IMR-90 (cell line): ENCODE data around the gene ZNF397. TPM values are rescaled to one million over a fixed set of nuclear protein-coding genes. Genes with fewer than 3 reads are reported as not detected.

Source experiments
- ATAC-seq: fragments of 200-7000 bp; cut with Tn5 transposase; 2 replicates; pipeline ENCODE4 v1.9.1; 2020; ENCODE audit warnings: low read depth, mild to moderate bottlenecking, moderate library complexity
- Bru-seq: library from RNA; stranded (reverse); fragments of 400-500 nt; gene quantifications from one replicate; lab custom pipeline; 2021; lab: Mats Ljungman, UMichigan
- BruChase-seq, 2 experiments: library from RNA; stranded (reverse); fragments of 400-500 nt; gene quantifications; one replicate each; lab custom pipeline; 2021; lab: Mats Ljungman, UMichigan
- BruUV-seq: library from RNA; stranded (reverse); fragments of 400-500 nt; replicated peaks from 2 replicates; lab custom pipeline; 2021; lab: Mats Ljungman, UMichigan
- CTCF ChIA-PET: fragments of 300-600 bp; formaldehyde crosslinking; extraction: SDS; loops from one replicate; lab custom pipeline; 2021; ENCODE audit warnings: antibody characterized with exemption; lab: Yijun Ruan, JAX
- POLR2A ChIA-PET: fragments of 300-600 bp; sonication (Branson Sonifier 250); formaldehyde crosslinking; loops from one replicate; lab custom pipeline; 2022; ENCODE audit warnings: antibody characterized with exemption; ENCODE audit not compliant: unreplicated experiment; lab: Charles Lee
- DNase-seq: peaks from one replicate; pipeline ENCODE4 v3.0.0; 2013
- H2AFZ ChIP-seq: replicated peaks from 2 replicates; pipeline ENCODE3; 2013; ENCODE audit warnings: low read length, mild to moderate bottlenecking; ENCODE audit not compliant: poor library complexity
- H2AK5ac ChIP-seq: 2 replicates; pipeline ENCODE4 v1.6.1; 2013; ENCODE audit warnings: low read depth, low read length, inconsistent platforms
- H2AK9ac ChIP-seq: replicated peaks from 2 replicates; pipeline ENCODE3; 2013; ENCODE audit warnings: mild to moderate bottlenecking, low read depth, low read length, moderate library complexity; ENCODE audit not compliant: poor library complexity
- H2BK120ac ChIP-seq: 2 replicates; pipeline ENCODE4 v1.6.1; 2013; ENCODE audit warnings: low read depth, low read length, inconsistent platforms
- H2BK15ac ChIP-seq: 3 replicates; pipeline ENCODE4 v1.6.1; 2013; ENCODE audit warnings: low read depth, low read length, inconsistent platforms
- H2BK20ac ChIP-seq: 2 replicates; pipeline ENCODE4 v1.6.1; 2013; ENCODE audit warnings: low read depth, mild to moderate bottlenecking, inconsistent platforms, low read length, moderate library complexity
- H2BK5ac ChIP-seq: 2 replicates; pipeline ENCODE4 v1.6.1; 2013; ENCODE audit warnings: mild to moderate bottlenecking, low read depth, low read length, inconsistent platforms; ENCODE audit not compliant: poor library complexity, severe bottlenecking
- H3K14ac ChIP-seq: replicated peaks from 2 replicates; pipeline ENCODE4 v1.6.1; 2013; ENCODE audit warnings: low read depth, low read length, inconsistent platforms
- H3K18ac ChIP-seq: 2 replicates; pipeline ENCODE4 v1.6.1; 2013; ENCODE audit warnings: low read depth, low read length, control low read depth
- H3K23ac ChIP-seq: 2 replicates; pipeline ENCODE4 v1.6.1; 2013; ENCODE audit warnings: low read depth, low read length, inconsistent platforms
- H3K27ac ChIP-seq: 2 replicates; pipeline ENCODE4 v1.5.1; 2013; ENCODE audit warnings: mild to moderate bottlenecking, control low read depth, low read length; ENCODE audit not compliant: insufficient read depth
- H3K27me3 ChIP-seq: 2 replicates; pipeline ENCODE4 v1.6.1; 2013; ENCODE audit warnings: low read length; ENCODE audit not compliant: control insufficient read depth, insufficient read depth
- H3K36me3 ChIP-seq: 2 replicates; pipeline ENCODE4 v1.6.1; 2013; ENCODE audit warnings: low read length, mixed read lengths; ENCODE audit not compliant: control insufficient read depth, insufficient read depth
- H3K4ac ChIP-seq: 2 replicates; pipeline ENCODE4 v1.6.1; 2013; ENCODE audit warnings: low read depth, low read length, inconsistent platforms
- H3K4me1 ChIP-seq: 2 replicates; pipeline ENCODE4 v1.6.1; 2013; ENCODE audit warnings: low read length, mixed read lengths; ENCODE audit not compliant: control insufficient read depth, insufficient read depth
- H3K4me2 ChIP-seq: 2 replicates; pipeline ENCODE4 v1.6.1; 2013; ENCODE audit warnings: low read depth, mild to moderate bottlenecking, control low read depth, low read length, moderate library complexity
- H3K4me3 ChIP-seq: 2 replicates; pipeline ENCODE4 v1.5.1; 2013; ENCODE audit warnings: low read depth, mild to moderate bottlenecking, control low read depth, low read length, moderate library complexity; ENCODE audit not compliant: insufficient read depth
- H3K56ac ChIP-seq: 2 replicates; pipeline ENCODE4 v1.6.1; 2013; ENCODE audit warnings: low read length, inconsistent platforms; ENCODE audit not compliant: insufficient read depth; ENCODE audit errors: extremely low read depth
- H3K79me1 ChIP-seq, 2 experiments: 2 replicates each; pipeline ENCODE4 v1.6.1; 2013; ENCODE audit warnings: low read length in 2 of 2, inconsistent platforms in 1 of 2, low read depth in 1 of 2
- H3K9ac ChIP-seq: 2 replicates; pipeline ENCODE4 v1.6.1; 2013; ENCODE audit warnings: low read depth, low read length, control low read depth
- H3K9me1 ChIP-seq: 2 replicates; pipeline ENCODE4 v1.6.1; 2013; ENCODE audit warnings: low read length, inconsistent platforms; ENCODE audit not compliant: insufficient read depth
- H3K9me3 ChIP-seq: 2 replicates; pipeline ENCODE4 v1.6.1; 2013; ENCODE audit warnings: low read length; ENCODE audit not compliant: control insufficient read depth, insufficient read depth
- H4K20me1 ChIP-seq: 2 replicates; pipeline ENCODE4 v1.6.1; 2013; ENCODE audit warnings: low read length, inconsistent platforms; ENCODE audit not compliant: insufficient read depth
- H4K5ac ChIP-seq: 2 replicates; pipeline ENCODE4 v1.6.1; 2013; ENCODE audit warnings: mild to moderate bottlenecking, low read depth, low read length, control low read depth
- H4K8ac ChIP-seq, 2 experiments: 2 replicates each; pipeline ENCODE4 v1.6.1; 2013; ENCODE audit warnings: low read depth in 2 of 2, low read length in 2 of 2, control low read depth in 1 of 2, inconsistent platforms in 1 of 2
- H4K91ac ChIP-seq: 2 replicates; pipeline ENCODE4 v1.6.1; 2013; ENCODE audit warnings: low read depth, low read length, inconsistent platforms; ENCODE audit not compliant: insufficient read depth
- BHLHE40 ChIP-seq: fragments of 150-350 bp; IDR thresholded peaks from 2 replicates; pipeline ENCODE4 v1.6.1; 2016; ENCODE audit warnings: mild to moderate bottlenecking, low read depth, low read length
- MAFK ChIP-seq: IDR thresholded peaks from 2 replicates; pipeline ENCODE4 v1.6.1; 2012; ENCODE audit warnings: low read depth, low read length, improper control_type of control experiment
- MAZ ChIP-seq: IDR thresholded peaks from 2 replicates; pipeline ENCODE4 v1.6.1; 2012; ENCODE audit warnings: low read depth, mild to moderate bottlenecking, low read length, improper control_type of control experiment, moderate library complexity, borderline replicate concordance
- POLR2A ChIP-seq: IDR thresholded peaks from 2 replicates; pipeline ENCODE4 v1.6.1; 2012; ENCODE audit warnings: mild to moderate bottlenecking, low read depth, low read length
- RAD21 ChIP-seq: IDR thresholded peaks from 2 replicates; pipeline ENCODE4 v1.6.1; 2012; ENCODE audit warnings: low read length, improper control_type of control experiment
- RCOR1 ChIP-seq: IDR thresholded peaks from 2 replicates; pipeline ENCODE4 v1.6.1; 2012; ENCODE audit warnings: mild to moderate bottlenecking, low read length, improper control_type of control experiment; ENCODE audit not compliant: insufficient replicate concordance
- RFX5 ChIP-seq: IDR thresholded peaks from 2 replicates; pipeline ENCODE4 v1.8.0; 2012; ENCODE audit warnings: low read depth, mild to moderate bottlenecking, low read length, moderate library complexity
- WGBS, 2 experiments: methylation state at CpG; one replicate each; pipeline versions ENCODE4 v1.1.5 to v1.1.7; 2013; ENCODE audit warnings: missing lambda C conversion rate in 2 of 2; ENCODE audit not compliant: insufficient read length in 1 of 2; ENCODE audit errors: extremely low coverage in 2 of 2; 5-methylcytosine and 5-hydroxymethylcytosine counted together
- dilution Hi-C: fragments of 300-500 bp; cut with HindIII; formaldehyde crosslinking; loops from one replicate; pipeline ENCODE4 v1.14.3; 2018; ENCODE audit warnings: low sequenced_read_pairs; ENCODE audit not compliant: unreplicated experiment
- in situ Hi-C: fragments of 300-500 bp; cut with MboI; formaldehyde crosslinking; loops from 3 replicates; pipeline ENCODE4 v1.14.3; 2019; ENCODE audit warnings: low sequenced_read_pairs, inconsistent platforms, mixed read lengths
- intact Hi-C: fragments of 100-400 bp; cut with micrococcal nuclease; formaldehyde crosslinking; loops from 2 replicates; pipeline ENCODE4 v1.10.0; 2022
- long read RNA-seq: library from polyadenylated mRNA; unstranded; transcript quantifications from one replicate; pipeline ENCODE4 v2.0.0, GENCODE V29; 2021; ENCODE audit not compliant: unreplicated experiment
- polyA plus RNA-seq, 3 experiments: library from polyadenylated mRNA; depleted of rRNA; stranded (reverse); fragments of >200 nt; gene quantifications; 2 replicates each; pipeline ENCODE4 v1.2.3, GENCODE V29; 2012; ENCODE audit warnings: low replicate concordance in 1 of 3
- total RNA-seq: library from RNA; depleted of rRNA; stranded (reverse); fragments of >200 nt; gene quantifications from 2 replicates; pipeline ENCODE4 v1.2.3, GENCODE V29; 2012; rRNA removed
- TF ChIP-seq, protein P1 (sequence below): fragments of 150-350 bp; IDR thresholded peaks from 2 replicates; pipeline ENCODE4 v1.6.1; 2016; ENCODE audit warnings: low read depth, mild to moderate bottlenecking, low read length, moderate library complexity, borderline replicate concordance
- TF ChIP-seq, protein P2 (sequence below): fragments of 150-350 bp; IDR thresholded peaks from 2 replicates; pipeline ENCODE4 v1.6.1; 2017; ENCODE audit warnings: mild to moderate bottlenecking, antibody characterized with exemption, low read length, low read depth

The ZNF397 gene
- total RNA-seq, result 9.9 and 11.1 TPM in 2 replicates
- 3.2 and 5.5 TPM in 2 replicates for polyA plus RNA-seq (2012; rRNA removed)
- polyA plus RNA-seq (2012; cell fraction: cytosol; rRNA removed), result 0.70 and 1.9 TPM in 2 replicates
- 1.5 and 9.7 TPM in 2 replicates for polyA plus RNA-seq (2012; cell fraction: nucleus; rRNA removed; ENCODE audit: low replicate concordance)
- percentile 73 among the genes with signal in this experiment for Bru-seq, nascent RNA
- BruChase-seq, experiment 1, labeled RNA remaining after a 6-hour chase, result percentile 81 among the genes with signal in this experiment
- BruChase-seq, experiment 2, labeled RNA remaining after a 2-hour chase, result percentile 89 among the genes with signal in this experiment
- long read RNA-seq, partial matches to known transcripts, result 0 of 13 reads
- long read RNA-seq, other reads (novel, unspliced or antisense), result 11 of 13 reads

DNA sequence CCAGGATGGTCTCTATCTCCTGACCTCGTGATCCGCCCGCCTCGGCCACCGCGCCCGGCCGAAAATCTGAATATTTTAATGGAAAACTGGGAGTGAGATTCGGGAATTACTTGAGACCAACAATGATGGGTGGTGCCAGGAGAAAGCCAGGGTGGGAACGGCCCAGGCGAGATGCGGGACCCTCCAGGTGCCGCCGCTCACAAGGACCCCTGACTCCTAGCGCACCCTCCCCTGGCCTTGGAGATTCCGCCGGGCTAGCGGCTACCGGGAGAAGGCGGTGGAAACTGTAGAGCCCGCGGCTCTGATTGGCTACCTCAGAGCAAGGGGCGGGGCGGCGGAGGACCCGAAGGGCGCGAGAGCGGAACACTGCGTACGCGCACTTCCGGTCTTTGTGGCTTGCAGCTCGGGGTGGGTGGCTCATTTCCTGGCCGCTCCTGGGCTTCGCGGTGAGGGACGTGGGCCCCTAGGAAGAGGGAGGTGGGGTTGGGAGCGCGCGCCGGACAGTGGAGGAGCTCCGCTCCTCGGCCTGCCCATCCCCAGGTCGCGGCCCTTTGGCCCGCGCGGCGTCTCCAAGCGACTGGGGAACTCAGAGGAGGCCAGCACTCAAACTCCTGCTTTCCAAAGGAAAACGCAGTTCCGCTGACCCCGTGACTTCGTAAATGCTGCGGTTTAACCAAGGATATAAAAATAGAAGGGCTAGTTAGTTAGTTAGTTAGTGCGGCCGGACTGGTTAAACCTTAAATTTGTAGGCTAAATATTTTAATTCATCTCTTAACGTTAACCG lies at the start of gene ZNF397:
TSS of gene ZNF397 (plus strand) at position 371 of the 784 bp plus-strand sequence. CDS start 1,437 bp downstream, outside the sequence.
- intact Hi-C loops (loop anchor here (2.0 to 5.0 kb wide), 3 partner anchors 51 to 256 kb away; partner anchors contain the start of genes INO80C, ZNF24 and ZSCAN30), dilution Hi-C loops (no loop called here), in situ Hi-C loops (loop anchor here (5.0 to 25.0 kb wide), 3 partner anchors 51 to 721 kb away; partner anchors contain the start of genes RMP24, ZNF24 and ZSCAN30)
- H3K79me1 ChIP-seq, result peaks cover 5 to 8% of the 10 kb centered on the region in 2 experiments
- no peaks in the 10 kb centered on the region for H3K27me3 ChIP-seq
- H2BK15ac ChIP-seq, result peak within 1 kb of the TSS; percentile 67
- peak within 1 kb of the TSS; percentile 93 for H3K4ac ChIP-seq
- peak within 1 kb of the TSS; percentile 41 for H2BK20ac ChIP-seq
- peaks cover 13% of the 10 kb centered on the region for H3K9me3 ChIP-seq
- peak; percentile 100 for ATAC-seq
- peak within 1 kb of the TSS; percentile 68 for H3K18ac ChIP-seq
- peak within 1 kb of the TSS; percentile 36; the same call in 1 of the 2 replicates for H2AK5ac ChIP-seq
- peak within 1 kb of the TSS; percentile 92 for H2AFZ ChIP-seq
- peak within 1 kb of the TSS; percentile 97 for H3K4me2 ChIP-seq
- TF ChIP-seq RFX5 (no peak), BHLHE40 (no peak), POLR2A (peak; percentile 96), MAZ (peak; percentile 79; the same call in 1 of the 2 replicates), RAD21 (no peak), MAFK (no peak), RCOR1 (peak; percentile 21)
- TF ChIP-seq, protein P1, sequence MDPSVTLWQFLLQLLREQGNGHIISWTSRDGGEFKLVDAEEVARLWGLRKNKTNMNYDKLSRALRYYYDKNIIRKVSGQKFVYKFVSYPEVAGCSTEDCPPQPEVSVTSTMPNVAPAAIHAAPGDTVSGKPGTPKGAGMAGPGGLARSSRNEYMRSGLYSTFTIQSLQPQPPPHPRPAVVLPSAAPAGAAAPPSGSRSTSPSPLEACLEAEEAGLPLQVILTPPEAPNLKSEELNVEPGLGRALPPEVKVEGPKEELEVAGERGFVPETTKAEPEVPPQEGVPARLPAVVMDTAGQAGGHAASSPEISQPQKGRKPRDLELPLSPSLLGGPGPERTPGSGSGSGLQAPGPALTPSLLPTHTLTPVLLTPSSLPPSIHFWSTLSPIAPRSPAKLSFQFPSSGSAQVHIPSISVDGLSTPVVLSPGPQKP, result peak; percentile 55; the same call in 1 of the 2 replicates
- TF ChIP-seq, protein P2, sequence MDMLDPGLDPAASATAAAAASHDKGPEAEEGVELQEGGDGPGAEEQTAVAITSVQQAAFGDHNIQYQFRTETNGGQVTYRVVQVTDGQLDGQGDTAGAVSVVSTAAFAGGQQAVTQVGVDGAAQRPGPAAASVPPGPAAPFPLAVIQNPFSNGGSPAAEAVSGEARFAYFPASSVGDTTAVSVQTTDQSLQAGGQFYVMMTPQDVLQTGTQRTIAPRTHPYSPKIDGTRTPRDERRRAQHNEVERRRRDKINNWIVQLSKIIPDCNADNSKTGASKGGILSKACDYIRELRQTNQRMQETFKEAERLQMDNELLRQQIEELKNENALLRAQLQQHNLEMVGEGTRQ, result peak; percentile 18; the same call in 1 of the 2 replicates
- BruUV-seq, result no TSS peak
- peak within 1 kb of the TSS; percentile 95 for H3K14ac ChIP-seq
- CTCF ChIA-PET, result no interaction called here
- H3K9me1 ChIP-seq, result no peaks in the 10 kb centered on the region
- H3K36me3 ChIP-seq, result peaks cover 24% of the 10 kb centered on the region
- peak within 1 kb of the TSS; percentile 59 for H2BK120ac ChIP-seq
- peaks cover 2% of the 10 kb centered on the region; the same call in 1 of the 2 replicates for H3K4me1 ChIP-seq
- WGBS, 2 experiments, result 0% methylated on average over 2 of the region's 60 CpGs; no CpG with 5 or more reads in 1 of the 2 experiments
- peak within 1 kb of the TSS; percentile 96 for H3K27ac ChIP-seq
- H4K5ac ChIP-seq, result peak within 1 kb of the TSS; percentile 100
- peak within 1 kb of the TSS; percentile 89 for H2AK9ac ChIP-seq
- peak within 1 kb of the TSS; percentile 90 to 93 for H4K8ac ChIP-seq
- peak within 1 kb of the TSS; percentile 89 for H3K56ac ChIP-seq
- peak within 1 kb of the TSS; percentile 90 for H3K23ac ChIP-seq
- peak within 1 kb of the TSS; percentile 87 for H2BK5ac ChIP-seq
- peak within 1 kb of the TSS; percentile 94 for H3K9ac ChIP-seq
- H4K20me1 ChIP-seq, result no peaks in the 10 kb centered on the region
- H3K4me3 ChIP-seq, result peak within 1 kb of the TSS; percentile 53
- DNase-seq, result peak; percentile 96
- POLR2A ChIA-PET, result interaction anchor here (0.6 kb wide), 1 partner anchor 114 kb away, joined by 3 read pairs; no protein-coding TSS in a partner anchor
- H4K91ac ChIP-seq, result peak within 1 kb of the TSS; percentile 82
